Measurements from ENCODE around the gene DROSHA.

Gene DROSHA

DNA sequence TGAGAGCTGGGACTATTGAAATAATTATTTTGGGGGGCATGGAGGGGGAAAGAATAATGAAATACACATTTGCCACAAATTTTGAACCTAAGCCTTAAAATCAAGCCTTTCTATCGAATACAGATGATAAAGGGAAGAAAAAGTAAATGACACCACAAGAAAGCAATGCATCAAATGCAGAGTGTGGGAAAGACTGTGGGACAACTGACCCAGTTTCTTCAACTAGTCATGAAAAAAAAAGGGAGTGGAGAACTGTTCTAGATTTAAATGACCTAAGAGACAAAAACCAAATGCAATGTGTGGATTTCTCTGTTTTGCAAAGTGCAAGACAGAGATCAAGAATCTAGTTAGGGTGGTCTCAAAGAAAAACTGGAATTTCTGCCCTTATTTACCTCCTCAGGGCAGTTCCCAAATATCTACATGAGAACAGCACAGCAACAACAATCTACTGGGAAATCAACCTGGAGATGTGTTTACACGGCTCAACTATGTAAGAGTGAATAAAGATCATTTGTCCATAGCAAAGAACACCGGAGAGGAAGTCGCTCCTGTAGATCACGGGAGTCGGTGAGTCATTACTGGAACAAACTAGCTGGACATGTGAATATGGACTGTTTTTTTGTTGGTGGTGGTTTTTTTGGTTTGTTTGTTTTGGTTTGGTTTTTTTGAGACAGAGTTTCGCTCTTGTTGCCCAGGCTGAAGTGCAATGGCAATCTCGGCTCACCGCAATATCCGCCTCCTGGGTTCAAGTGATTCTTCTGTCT, 145.9 kb downstream of the DROSHA start:
- peaks cover 23% of the 10 kb centered on the region for H3K4me1 ChIP-seq
- in situ Hi-C loops (cut with MboI; ENCODE audit: low sequenced_read_pairs) = no loop called here
- H3K36me3 ChIP-seq (replicated peaks) = no peaks in the 10 kb centered on the region
- DNase-seq (ENCODE audit: low spot score in 2 of 2) = no peak
- H3K9me3 ChIP-seq = peaks cover 10% of the 10 kb centered on the region
- H3K27me3 ChIP-seq (ENCODE audit: low read depth) = no peaks in the 10 kb centered on the region
- H3K4me3 ChIP-seq = no peak overlapping the region

DNA sequence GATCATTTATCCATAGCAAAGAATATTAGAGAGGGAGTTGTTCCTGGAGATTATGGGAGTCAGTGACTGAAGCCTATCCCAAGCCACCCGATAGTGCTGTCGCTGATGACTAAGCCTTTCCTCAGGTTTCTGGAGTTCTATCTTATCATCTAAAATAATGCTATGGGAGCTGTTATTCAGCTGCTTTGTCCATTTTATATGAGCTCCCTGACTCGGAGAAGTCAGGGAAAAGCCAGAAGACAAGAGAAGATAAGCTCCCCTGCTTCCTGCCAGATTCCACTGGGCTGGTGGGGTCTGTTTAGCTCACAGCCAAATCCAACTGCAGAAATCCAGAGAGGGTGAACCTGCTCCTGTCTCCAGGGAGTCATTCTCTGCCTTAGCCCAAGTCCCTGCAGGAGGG, 148.2 kb downstream of the DROSHA start:
- in situ Hi-C loops (cut with MboI; ENCODE audit: low sequenced_read_pairs) = no loop called here
- no peaks in the 10 kb centered on the region for H3K36me3 ChIP-seq (replicated peaks)
- no peak overlapping the region for H3K4me3 ChIP-seq
- no peak for DNase-seq (ENCODE audit: low spot score in 2 of 2)
- H3K9me3 ChIP-seq = peaks cover 8% of the 10 kb centered on the region
- peaks cover 23% of the 10 kb centered on the region for H3K4me1 ChIP-seq
- H3K27me3 ChIP-seq (ENCODE audit: low read depth) = no peaks in the 10 kb centered on the region

DNA sequence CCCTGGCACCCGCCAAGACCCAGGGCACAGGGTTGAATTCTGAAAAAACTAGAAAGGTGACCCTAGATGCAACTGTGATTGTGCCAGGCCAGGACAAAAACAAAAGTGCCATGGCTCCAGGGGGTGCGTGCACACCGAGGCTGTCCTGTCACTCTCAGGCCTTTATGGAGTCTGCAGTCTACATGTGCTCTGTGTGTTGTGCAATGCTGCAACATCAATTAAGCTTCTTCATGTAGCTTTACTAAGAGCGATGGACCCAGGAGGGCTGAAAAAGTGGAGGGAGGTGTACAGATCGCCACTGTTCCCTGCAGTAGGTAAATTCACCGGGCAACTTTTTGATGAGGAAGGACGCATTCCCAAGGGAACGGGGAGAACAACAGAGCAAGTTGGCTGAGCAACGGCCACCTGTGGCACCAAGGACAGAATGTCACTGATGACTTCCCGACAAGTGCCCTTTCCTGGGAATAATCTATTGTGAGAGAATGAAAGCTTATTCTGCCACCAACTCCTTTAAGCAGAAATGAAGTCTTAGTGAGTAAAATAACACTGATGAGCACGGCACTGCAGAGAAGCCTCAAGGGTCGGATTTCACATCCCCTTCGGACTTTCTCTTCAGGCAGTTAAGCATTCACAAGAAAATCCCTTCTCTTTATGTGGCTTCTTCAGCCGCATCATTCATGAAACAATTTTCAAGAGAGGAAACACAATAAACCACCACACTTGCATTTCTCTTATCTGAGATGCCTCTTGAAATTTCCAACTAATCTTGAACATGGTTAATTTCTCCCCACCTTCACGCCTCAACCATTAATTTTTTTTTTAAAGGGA, 149.6 kb downstream of the DROSHA start:
- peaks cover 23% of the 10 kb centered on the region for H3K4me1 ChIP-seq
- no peak overlapping the region for H3K4me3 ChIP-seq
- H3K36me3 ChIP-seq (replicated peaks) = no peaks in the 10 kb centered on the region
- no peaks in the 10 kb centered on the region for H3K9me3 ChIP-seq
- in situ Hi-C loops (cut with MboI; ENCODE audit: low sequenced_read_pairs) = no loop called here
- peak; percentile 27 to 61 for DNase-seq (ENCODE audit: low spot score in 2 of 2)
- H3K27me3 ChIP-seq (ENCODE audit: low read depth) = no peaks in the 10 kb centered on the region

DNA sequence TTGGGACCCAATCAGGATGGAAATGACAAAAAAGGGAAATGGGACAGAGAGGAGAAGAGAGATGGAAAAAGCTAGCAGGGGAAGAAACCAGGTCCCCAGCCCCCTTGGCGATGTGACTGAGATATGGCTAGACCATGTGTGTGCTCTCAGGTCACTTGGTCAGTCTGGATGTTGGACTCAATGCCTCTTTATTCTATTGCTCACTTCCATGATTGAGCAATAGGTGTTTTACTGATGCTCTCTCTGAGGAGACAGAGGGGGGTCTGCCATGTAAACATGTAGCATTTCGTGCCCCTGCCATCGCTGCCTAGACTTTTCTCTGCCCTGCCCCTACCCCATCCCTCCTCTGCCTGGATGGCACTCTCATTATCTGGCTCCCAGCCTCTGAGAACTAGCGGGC, 150.6 kb downstream of the DROSHA start:
- Histone ChIP-seq H3K27me3 (ENCODE audit: low read depth) (no peaks in the 10 kb centered on the region), H3K9me3 (no peaks in the 10 kb centered on the region), H3K4me3 (no peak overlapping the region), H3K36me3 (replicated peaks) (no peaks in the 10 kb centered on the region), H3K4me1 (peaks cover 23% of the 10 kb centered on the region)
- no peak for DNase-seq (ENCODE audit: low spot score in 2 of 2)
- in situ Hi-C loops (cut with MboI; ENCODE audit: low sequenced_read_pairs) = no loop called here

DNA sequence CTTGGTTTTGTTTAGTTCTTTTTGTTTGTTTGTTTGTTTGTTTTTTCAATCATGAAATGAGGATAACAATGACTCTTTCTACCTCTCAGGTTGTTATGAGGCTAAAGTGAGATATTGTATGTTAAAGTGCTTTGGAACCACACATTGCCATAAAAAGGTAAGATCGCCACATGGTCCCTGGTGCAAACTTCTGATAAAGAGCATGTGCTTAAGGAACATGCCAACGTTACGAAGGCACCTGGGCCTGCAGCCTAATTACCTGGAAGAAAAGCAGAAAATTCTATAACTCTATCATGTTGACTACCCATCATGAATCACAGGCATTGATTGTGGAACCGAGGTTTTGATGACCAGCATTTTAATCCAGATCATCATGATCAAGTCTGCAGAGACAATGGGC, 151.8 kb downstream of the DROSHA start:
- DNase-seq (ENCODE audit: low spot score in 2 of 2) = no peak
- in situ Hi-C loops (cut with MboI; ENCODE audit: low sequenced_read_pairs) = no loop called here
- no peaks in the 10 kb centered on the region for H3K9me3 ChIP-seq

DNA sequence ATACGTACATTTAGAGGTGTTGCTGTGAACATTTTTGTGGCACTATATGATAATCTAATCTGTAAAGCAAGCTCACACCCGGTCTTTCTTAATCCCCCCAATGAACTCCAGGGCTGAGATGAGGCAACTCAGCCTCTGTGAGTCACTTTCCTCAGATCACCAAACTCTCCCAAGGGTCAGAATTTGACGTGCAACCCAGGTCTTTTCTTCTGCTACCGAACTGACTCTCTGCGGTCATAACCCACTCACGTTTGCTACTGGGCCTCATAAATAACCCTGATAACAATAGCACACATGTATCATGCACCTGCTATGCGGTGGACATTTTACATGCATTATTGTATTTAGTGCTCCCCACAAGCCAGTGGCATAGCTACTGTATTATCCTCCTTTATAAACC, 153.1 kb downstream of the DROSHA start:
- in situ Hi-C loops (cut with MboI; ENCODE audit: low sequenced_read_pairs) = no loop called here
- Histone ChIP-seq H3K4me3 (no peak overlapping the region), H3K4me1 (peaks cover 20% of the 10 kb centered on the region), H3K9me3 (no peaks in the 10 kb centered on the region), H3K27me3 (ENCODE audit: low read depth) (no peaks in the 10 kb centered on the region), H3K36me3 (replicated peaks) (no peaks in the 10 kb centered on the region)
- DNase-seq (ENCODE audit: low spot score in 2 of 2) = no peak

More for the DNA sequence above, 151.8 kb downstream of the DROSHA start:
- Histone ChIP-seq H3K4me1 (peaks cover 23% of the 10 kb centered on the region), H3K36me3 (replicated peaks) (no peaks in the 10 kb centered on the region), H3K4me3 (no peak overlapping the region), H3K27me3 (ENCODE audit: low read depth) (no peaks in the 10 kb centered on the region)

DNA sequence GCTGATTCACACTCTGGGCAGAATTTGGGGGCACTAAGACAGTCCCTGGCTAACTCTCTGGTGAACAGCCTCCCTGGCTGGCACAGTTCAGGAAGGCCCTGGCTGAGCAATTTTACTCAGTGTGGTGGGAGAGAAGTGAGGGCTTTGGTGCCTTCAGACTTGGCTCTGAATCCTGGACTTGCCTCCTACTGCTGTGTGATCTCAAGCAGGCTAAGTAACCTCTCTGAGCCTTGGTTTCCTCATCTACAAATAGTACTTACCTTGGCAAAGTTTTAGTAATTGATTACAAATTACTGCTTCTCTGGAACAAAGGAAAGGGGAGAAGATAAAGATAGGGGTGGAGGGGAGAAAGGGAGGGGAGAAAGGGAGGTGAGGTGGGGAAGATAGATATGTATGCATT, 153.8 kb downstream of the DROSHA start:
- Histone ChIP-seq H3K9me3 (no peaks in the 10 kb centered on the region), H3K4me1 (peaks cover 13% of the 10 kb centered on the region), H3K4me3 (no peak overlapping the region), H3K27me3 (ENCODE audit: low read depth) (no peaks in the 10 kb centered on the region), H3K36me3 (replicated peaks) (no peaks in the 10 kb centered on the region)
- no peak for DNase-seq (ENCODE audit: low spot score in 2 of 2)
- in situ Hi-C loops (cut with MboI; ENCODE audit: low sequenced_read_pairs) = no loop called here

DNA sequence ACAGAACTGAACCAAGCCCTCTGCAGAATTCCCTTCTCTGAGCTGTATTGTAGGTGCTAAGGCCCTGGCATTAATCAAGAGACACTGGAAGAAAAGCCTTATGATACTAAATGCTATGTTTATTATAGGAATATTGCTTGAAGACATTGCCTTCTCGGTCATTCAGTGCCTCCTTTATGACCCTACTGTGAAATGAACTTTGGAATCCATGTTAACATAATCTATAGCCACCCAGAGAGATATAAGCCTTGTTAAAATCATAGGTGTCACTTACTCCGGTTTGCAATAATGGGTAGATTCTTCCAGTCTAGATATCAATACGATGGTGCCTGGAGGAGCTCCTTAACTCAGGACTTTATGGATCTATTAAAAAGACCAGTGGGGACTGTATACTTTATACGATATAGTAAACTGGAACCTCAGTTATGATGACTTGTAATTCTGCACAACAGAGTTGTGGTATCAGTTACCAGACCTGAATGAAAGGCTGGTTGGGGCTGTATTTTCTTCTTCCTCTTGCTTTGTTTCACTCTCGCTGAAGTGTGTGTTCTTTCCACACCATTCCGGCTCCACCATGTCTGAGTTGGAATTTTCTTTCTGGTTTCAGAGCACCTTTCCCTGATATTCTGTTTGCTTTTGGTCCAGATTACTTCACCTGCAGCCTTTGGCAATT, 154.5 kb downstream of the DROSHA start:
- Histone ChIP-seq H3K27me3 (ENCODE audit: low read depth) (no peaks in the 10 kb centered on the region), H3K4me1 (peaks cover 6% of the 10 kb centered on the region), H3K36me3 (replicated peaks) (no peaks in the 10 kb centered on the region), H3K9me3 (no peaks in the 10 kb centered on the region), H3K4me3 (no peak overlapping the region)
- in situ Hi-C loops (cut with MboI; ENCODE audit: low sequenced_read_pairs) = no loop called here
- DNase-seq (ENCODE audit: low spot score in 2 of 2) = no peak

DNA sequence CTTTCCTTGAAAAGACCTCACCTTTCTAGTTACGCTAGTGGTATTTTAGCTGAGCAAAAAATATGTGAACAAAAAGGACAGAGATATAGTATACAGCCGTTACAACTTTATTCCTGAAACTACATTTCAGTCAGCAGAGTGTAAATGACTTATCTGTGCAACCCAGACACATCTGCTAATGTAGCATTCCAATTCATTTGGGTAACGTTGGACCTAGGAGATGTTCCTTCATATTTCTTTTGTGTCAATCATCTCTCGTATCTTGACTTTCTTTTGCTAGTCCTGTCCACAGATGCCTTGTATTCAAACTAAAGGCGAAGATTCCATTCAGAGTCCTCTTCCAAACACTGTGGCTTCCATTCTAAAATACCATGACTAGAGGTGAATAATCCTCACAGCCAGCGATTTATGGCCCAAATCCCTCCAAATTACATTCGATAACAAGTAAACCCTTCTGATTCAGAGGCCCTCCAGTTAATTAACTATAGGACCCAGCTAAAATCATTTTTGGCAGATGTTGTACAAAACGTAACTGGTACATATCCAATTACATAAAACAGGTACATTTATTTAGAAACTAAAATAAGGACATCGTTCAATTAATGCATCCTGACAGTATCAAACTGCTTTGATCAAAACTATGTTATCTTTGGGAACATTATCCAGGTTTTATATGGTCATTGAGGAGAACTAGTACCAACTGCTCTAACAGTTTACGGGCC, 155.7 kb downstream of the DROSHA start:
- Histone ChIP-seq H3K27me3 (ENCODE audit: low read depth) (no peaks in the 10 kb centered on the region), H3K36me3 (replicated peaks) (no peaks in the 10 kb centered on the region), H3K4me1 (no peaks in the 10 kb centered on the region; the same call in 1 of the 2 replicates), H3K4me3 (no peak overlapping the region), H3K9me3 (no peaks in the 10 kb centered on the region)
- in situ Hi-C loops (cut with MboI; ENCODE audit: low sequenced_read_pairs) = no loop called here
- DNase-seq (ENCODE audit: low spot score in 2 of 2) = no peak

DNA sequence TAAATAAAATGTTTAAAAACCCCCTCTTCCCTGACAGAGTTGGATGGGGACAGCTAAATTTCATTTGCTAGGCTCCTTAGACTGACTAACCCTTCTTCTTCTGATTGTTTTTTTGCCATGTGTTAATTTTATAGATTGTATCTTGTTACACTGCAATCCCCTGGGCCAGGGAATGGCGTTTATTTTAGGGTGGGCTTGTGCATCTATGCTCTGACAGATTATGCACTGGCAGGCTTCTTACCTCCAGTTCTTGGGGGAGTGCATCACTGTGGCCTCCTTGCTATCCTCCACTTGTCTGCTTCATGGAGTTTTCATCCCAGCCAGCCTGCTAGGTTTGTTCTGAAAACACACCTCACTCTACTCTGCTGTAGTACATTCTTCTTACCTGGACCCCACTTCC, 159.8 kb downstream of the DROSHA start:
- no peaks in the 10 kb centered on the region for H3K27me3 ChIP-seq (ENCODE audit: low read depth)
- no peaks in the 10 kb centered on the region for H3K36me3 ChIP-seq (replicated peaks)
- no peak for DNase-seq (ENCODE audit: low spot score in 2 of 2)
- H3K4me1 ChIP-seq = peaks cover 3% of the 10 kb centered on the region; the same call in 1 of the 2 replicates
- no peak overlapping the region for H3K4me3 ChIP-seq
- H3K9me3 ChIP-seq = no peaks in the 10 kb centered on the region
- in situ Hi-C loops (cut with MboI; ENCODE audit: low sequenced_read_pairs) = no loop called here

DNA sequence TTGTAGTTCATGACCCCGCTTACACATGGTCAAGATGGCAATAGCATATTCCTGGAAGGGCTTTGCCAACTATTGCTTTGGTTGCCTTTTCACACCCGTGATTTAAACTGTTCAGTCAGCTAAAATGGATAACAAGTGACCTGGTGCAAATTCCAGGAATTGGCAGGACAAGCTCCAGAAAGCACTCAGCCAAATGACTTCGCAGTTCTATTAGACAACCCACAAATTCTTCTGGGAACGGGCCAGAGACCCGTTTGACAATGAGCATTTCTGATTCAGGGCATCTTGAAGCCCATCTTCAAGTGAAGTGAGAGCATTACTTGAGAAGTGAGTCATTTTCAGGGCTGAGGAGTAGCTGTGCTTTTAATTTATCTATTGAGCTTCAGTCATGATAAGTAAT, 165.0 kb downstream of the DROSHA start:
- Histone ChIP-seq H3K27me3 (ENCODE audit: low read depth) (no peaks in the 10 kb centered on the region), H3K36me3 (replicated peaks) (no peaks in the 10 kb centered on the region), H3K9me3 (no peaks in the 10 kb centered on the region), H3K4me1 (peaks cover 22% of the 10 kb centered on the region), H3K4me3 (no peak overlapping the region)
- DNase-seq (ENCODE audit: low spot score in 2 of 2) = no peak
- in situ Hi-C loops (cut with MboI; ENCODE audit: low sequenced_read_pairs) = no loop called here

DNA sequence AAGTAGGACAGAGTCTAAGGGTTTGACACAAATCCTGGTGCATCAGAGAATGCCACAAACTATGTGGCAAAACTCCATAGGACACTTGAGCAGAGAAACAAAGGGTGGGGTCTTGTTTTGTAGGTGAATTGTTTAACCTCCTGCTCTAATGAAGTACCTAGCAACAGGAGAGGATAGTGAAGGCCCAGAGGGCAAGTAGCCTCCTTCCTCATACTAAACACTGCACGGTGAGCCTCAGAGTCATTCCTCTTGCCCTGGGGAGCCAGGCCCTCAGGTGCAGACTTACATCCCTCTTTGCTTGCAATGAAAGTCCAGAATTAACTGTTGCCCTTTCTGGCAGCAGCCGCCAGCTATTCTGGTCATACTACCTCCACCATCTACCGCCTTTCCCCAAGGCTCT, 166.1 kb downstream of the DROSHA start:
- H3K36me3 ChIP-seq (replicated peaks) = no peaks in the 10 kb centered on the region
- H3K27me3 ChIP-seq (ENCODE audit: low read depth) = no peaks in the 10 kb centered on the region
- in situ Hi-C loops (cut with MboI; ENCODE audit: low sequenced_read_pairs) = no loop called here
- H3K4me1 ChIP-seq = peaks cover 34% of the 10 kb centered on the region
- DNase-seq (ENCODE audit: low spot score in 2 of 2) = no peak
- no peak overlapping the region for H3K4me3 ChIP-seq
- H3K9me3 ChIP-seq = no peaks in the 10 kb centered on the region

DNA sequence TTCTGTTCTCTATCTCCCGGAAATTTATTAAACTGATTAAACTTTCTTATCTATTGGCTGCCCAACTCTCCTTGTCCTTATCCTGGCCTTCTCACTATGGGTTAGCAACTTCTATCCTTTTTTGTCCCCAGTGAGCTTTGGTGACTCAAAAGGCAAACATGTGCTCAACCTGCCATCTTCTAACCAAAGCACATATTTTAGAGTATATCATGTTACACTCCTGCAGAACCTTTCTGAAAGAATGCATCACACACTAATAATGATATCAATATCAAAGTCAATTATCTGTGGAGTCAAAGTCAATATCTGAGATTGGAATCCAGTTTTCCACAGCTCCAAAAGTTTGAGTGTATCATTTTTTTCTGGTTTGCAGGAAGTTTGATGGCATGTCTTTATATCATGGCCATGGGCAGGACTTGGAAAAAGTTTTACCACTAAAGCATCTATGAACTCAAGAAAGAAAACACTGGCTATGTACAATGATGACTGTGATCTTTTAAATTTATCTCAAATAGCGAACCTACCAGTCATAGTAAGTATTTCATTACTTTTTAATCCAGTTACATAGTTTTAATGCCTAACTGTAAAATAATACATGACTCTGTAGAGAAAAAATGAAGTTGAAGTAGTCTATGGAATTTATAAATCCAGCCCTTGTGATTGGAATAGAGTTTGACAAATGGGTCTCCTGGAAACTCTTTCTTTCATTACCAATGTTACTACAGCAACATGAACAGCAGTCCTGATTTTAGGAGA, 166.8 kb downstream of the DROSHA start:
- in situ Hi-C loops (cut with MboI; ENCODE audit: low sequenced_read_pairs) = no loop called here
- Histone ChIP-seq H3K4me3 (no peak overlapping the region), H3K4me1 (peaks cover 41% of the 10 kb centered on the region), H3K36me3 (replicated peaks) (no peaks in the 10 kb centered on the region), H3K9me3 (no peaks in the 10 kb centered on the region), H3K27me3 (ENCODE audit: low read depth) (no peaks in the 10 kb centered on the region)
- no peak for DNase-seq (ENCODE audit: low spot score in 2 of 2)

Measured in HAP-1 (cell line).